KMS-11 (cell line): ENCODE data around the gene SELENOS.

Experiments
- H2AFZ ChIP-seq: fragments of 200-600 bp; sonication (generic); 2 replicates; pipeline ENCODE4 v1.6.1; 2016; ENCODE audit warnings: antibody characterized with exemption, mixed run types, low read depth
- H3K27ac ChIP-seq: fragments of 200-600 bp; sonication (generic); 2 replicates; pipeline ENCODE4 v1.6.1; 2016; ENCODE audit warnings: mild to moderate bottlenecking, mixed run types
- H3K27me3 ChIP-seq: fragments of 200-600 bp; sonication (generic); 2 replicates; pipeline ENCODE4 v1.6.1; 2017; ENCODE audit warnings: mild to moderate bottlenecking, low read depth, mixed run types, moderate library complexity; ENCODE audit not compliant: insufficient read depth
- H3K36me3 ChIP-seq: fragments of 200-600 bp; sonication (generic); 2 replicates; pipeline ENCODE4 v1.6.1; 2017; ENCODE audit warnings: mild to moderate bottlenecking, mixed run types; ENCODE audit not compliant: insufficient read depth
- H3K4me1 ChIP-seq: fragments of 200-600 bp; sonication (generic); 2 replicates; pipeline ENCODE4 v1.6.1; 2016; ENCODE audit warnings: mild to moderate bottlenecking, low read depth, mixed run types; ENCODE audit not compliant: poor library complexity, severe bottlenecking
- H3K4me2 ChIP-seq: fragments of 200-600 bp; sonication (generic); 2 replicates; pipeline ENCODE4 v1.7.0; 2016; ENCODE audit warnings: mild to moderate bottlenecking, mixed run types
- H3K4me3 ChIP-seq: fragments of 200-600 bp; sonication (generic); IDR thresholded peaks from 2 replicates; pipeline ENCODE4 v1.6.1; 2017; ENCODE audit warnings: low read depth, low read length, mixed read lengths; ENCODE audit not compliant: insufficient read depth
- H3K79me2 ChIP-seq: fragments of 200-600 bp; sonication (generic); 2 replicates; pipeline ENCODE4 v1.6.1; 2016; ENCODE audit warnings: low read depth, mixed run types; ENCODE audit not compliant: insufficient read depth
- H3K9ac ChIP-seq: fragments of 200-600 bp; sonication (generic); 2 replicates; pipeline ENCODE4 v1.6.1; 2016; ENCODE audit warnings: mild to moderate bottlenecking, mixed run types
- H4K20me1 ChIP-seq: fragments of 200-600 bp; sonication (generic); 2 replicates; pipeline ENCODE4 v1.6.1; 2016; ENCODE audit warnings: mild to moderate bottlenecking, mixed run types; ENCODE audit not compliant: insufficient read depth
- CTCF ChIP-seq: fragments of 200-600 bp; sonication (generic); conservative IDR thresholded peaks from 2 replicates; pipeline ENCODE4 v1.6.1; 2017; ENCODE audit warnings: low read depth, mild to moderate bottlenecking, antibody characterized with exemption, low read length, moderate library complexity, mixed read lengths

SELENOS gene

GRCh38 chr15:101307897-101308603 is 30.8 kb upstream of the SELENOS start:
- Histone ChIP-seq H2AFZ (no peak overlapping the region), H3K79me2 (no peaks in the 10 kb centered on the region), H3K36me3 (no peaks in the 10 kb centered on the region), H3K9ac (no peak overlapping the region), H4K20me1 (no peaks in the 10 kb centered on the region), H3K4me3 (no peak overlapping the region), H3K27me3 (no peaks in the 10 kb centered on the region), H3K27ac (no peak overlapping the region), H3K4me1 (no peaks in the 10 kb centered on the region), H3K4me2 (no peak overlapping the region)
- TF ChIP-seq CTCF = no peak

DNA sequence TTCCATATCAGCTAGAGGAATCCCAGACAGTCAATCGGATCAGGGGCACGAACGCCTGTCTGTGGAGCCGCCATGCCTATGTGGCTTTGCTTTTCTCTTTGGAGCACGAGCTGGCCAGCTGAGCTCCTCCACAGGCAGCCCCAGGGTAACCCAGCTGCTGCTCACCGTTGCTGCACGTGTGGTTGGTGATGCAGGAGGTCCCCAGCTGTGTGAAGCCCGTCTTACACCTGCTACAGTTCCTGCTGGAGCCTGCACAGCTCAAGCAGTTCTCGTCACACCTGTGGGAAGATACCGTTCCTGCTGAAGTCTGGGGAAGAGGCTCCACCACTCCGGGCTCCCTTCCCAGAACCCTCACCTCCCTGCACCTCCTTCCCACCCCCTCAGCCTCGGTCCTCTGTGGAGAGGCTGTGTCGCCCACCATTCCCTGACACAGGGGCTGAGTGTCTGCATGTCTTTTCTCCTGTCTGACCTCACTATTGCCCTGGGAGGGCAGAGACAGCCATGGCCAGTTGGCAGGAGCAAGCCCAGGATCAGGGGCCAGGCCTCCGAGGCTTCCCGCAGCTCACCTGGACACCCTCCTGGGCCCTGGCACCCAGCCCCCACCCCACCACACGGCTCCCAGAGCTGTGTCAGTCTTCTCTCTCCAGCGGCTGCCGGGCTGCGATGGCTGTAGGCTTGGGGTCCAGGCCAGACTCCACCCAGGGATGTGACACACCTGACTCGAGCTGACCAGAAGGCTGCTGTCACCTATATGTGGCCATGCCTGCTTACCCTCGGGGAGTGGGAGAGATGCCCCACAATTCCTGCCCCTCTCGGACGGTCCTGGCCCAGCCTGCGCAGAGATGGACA is 30.0 kb upstream of the SELENOS start:
- H3K27ac ChIP-seq = no peak overlapping the region
- no peak overlapping the region for H3K4me2 ChIP-seq
- H4K20me1 ChIP-seq = no peaks in the 10 kb centered on the region
- H3K9ac ChIP-seq = no peak overlapping the region
- no peaks in the 10 kb centered on the region for H3K4me1 ChIP-seq
- no peaks in the 10 kb centered on the region for H3K79me2 ChIP-seq
- no peak overlapping the region for H3K4me3 ChIP-seq
- H2AFZ ChIP-seq = no peak overlapping the region
- no peak for TF ChIP-seq CTCF
- no peaks in the 10 kb centered on the region for H3K36me3 ChIP-seq
- H3K27me3 ChIP-seq = no peaks in the 10 kb centered on the region

- H3K4me3 ChIP-seq = no peak overlapping the region
- no peak for TF ChIP-seq CTCF
- H2AFZ ChIP-seq = no peak overlapping the region
- no peaks in the 10 kb centered on the region for H3K79me2 ChIP-seq
- H3K9ac ChIP-seq = no peak overlapping the region
- H3K4me2 ChIP-seq = no peak overlapping the region
- no peaks in the 10 kb centered on the region for H4K20me1 ChIP-seq
- H3K27me3 ChIP-seq = no peaks in the 10 kb centered on the region
- no peaks in the 10 kb centered on the region for H3K4me1 ChIP-seq
- no peak overlapping the region for H3K27ac ChIP-seq
- no peaks in the 10 kb centered on the region for H3K36me3 ChIP-seq
These were observed 29.2 kb upstream of the SELENOS start for GRCh38 chr15:101306341-101307047.

DNA sequence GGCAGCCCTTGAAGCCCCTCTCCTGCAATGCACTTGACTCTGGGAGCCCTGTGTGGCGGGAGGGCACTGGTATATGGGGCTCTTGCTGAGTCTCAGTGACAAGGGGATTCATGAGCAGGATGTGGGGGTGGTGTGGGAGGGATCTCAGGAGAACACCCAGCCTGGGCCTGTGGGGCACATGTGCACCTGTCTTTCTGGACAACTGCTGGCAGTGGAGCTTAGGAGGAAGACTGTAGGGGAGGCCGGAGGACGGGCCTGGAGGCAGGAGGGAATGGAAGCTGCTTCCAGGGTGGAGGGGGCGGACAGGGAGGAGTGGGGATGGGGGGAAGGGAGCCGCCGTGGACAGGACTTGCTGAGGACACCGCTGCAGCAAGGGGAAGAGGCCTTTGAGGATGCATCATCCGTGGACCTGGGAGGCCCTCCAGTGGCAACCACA is 28.6 kb upstream of the SELENOS start:
- no peaks in the 10 kb centered on the region for H4K20me1 ChIP-seq
- no peak overlapping the region for H3K4me2 ChIP-seq
- no peaks in the 10 kb centered on the region for H3K4me1 ChIP-seq
- H3K9ac ChIP-seq = no peak overlapping the region
- no peak for TF ChIP-seq CTCF
- no peak overlapping the region for H3K27ac ChIP-seq
- no peaks in the 10 kb centered on the region for H3K79me2 ChIP-seq
- H3K4me3 ChIP-seq = no peak overlapping the region
- no peak overlapping the region for H2AFZ ChIP-seq
- H3K36me3 ChIP-seq = no peaks in the 10 kb centered on the region
- no peaks in the 10 kb centered on the region for H3K27me3 ChIP-seq
